Measurements from ENCODE around the gene BCL7A.

Gene BCL7A

DNA sequence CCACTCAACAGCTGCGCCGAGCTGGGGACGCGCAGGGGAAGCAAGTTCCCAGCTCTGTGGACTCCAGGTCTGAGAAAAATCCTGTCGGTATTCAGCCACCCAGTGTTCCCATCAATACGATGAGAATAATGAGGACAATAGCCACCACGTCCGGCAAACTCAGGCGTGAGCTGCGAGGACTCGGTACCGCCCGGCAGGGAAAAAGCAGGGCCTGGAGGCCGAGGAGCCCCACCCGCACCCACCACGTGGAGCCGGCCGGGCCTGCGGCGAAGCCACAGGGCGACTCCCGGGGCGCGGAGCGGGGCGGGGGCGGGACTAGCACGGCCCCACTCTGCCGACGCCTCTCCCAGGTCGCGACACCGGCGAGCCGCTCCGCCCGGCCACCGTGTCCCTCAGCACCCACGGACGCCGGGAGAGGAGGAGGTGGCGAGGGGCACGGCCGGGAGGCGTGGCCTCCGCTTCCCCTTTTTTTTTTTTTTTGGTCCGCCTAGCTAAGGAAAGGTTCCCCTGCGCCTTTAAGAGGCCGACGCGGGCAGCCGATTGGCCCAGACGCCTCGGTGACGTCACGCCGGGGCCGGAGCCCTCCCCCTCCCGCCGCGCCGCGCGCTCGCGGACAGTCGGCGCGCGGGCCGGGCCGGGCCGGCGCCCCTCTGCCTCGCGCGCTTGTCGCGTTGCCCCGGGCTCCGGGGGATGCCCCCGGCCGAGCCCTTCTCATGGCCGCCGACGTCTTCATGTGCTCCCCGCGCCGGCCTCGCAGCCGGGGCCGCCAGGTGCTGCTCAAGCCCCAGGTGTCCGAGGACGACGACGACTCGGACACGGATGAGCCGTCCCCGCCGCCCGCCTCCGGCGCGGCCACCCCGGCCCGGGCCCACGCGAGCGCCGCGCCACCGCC, 56.7 kb downstream of the BCL7A start, which contains the start of gene MLXIP:
Gene MLXIP, plus strand, starts transcription at position 616 of the 892 bp plus-strand sequence. Its CDS starts 98 bp downstream, at position 714.
- H3K27ac ChIP-seq (ENCODE audit: low read length): no peak within 1 kb of the TSS

GRCh38 chr12:122079033-122079531, 57.4 kb downstream of the BCL7A start:
- Histone ChIP-seq H3K27me3 (ENCODE audit: control insufficient read depth, insufficient read depth, low read length) (peaks cover 23% of the 10 kb centered on the region), H3K4me3 (ENCODE audit: low read length) (peak overlapping the region; percentile 54), H3K9me3 (ENCODE audit: control insufficient read depth, low read depth, low read length) (no peaks in the 10 kb centered on the region), H3K36me3 (ENCODE audit: control insufficient read depth, low read depth, low read length) (no peaks in the 10 kb centered on the region), H3K4me1 (ENCODE audit: control insufficient read depth, low read depth, low read length) (peaks cover 11% of the 10 kb centered on the region), H3K9ac (ENCODE audit: low read length) (peak overlapping the region; percentile 2), H3K27ac (ENCODE audit: low read length) (no peak overlapping the region)

More for the DNA sequence above, 56.7 kb downstream of the BCL7A start, which contains the start of gene MLXIP:
- peaks cover 11% of the 10 kb centered on the region for H3K4me1 ChIP-seq (ENCODE audit: control insufficient read depth, low read depth, low read length)
- no peaks in the 10 kb centered on the region for H3K9me3 ChIP-seq (ENCODE audit: control insufficient read depth, low read depth, low read length)
- H3K9ac ChIP-seq (ENCODE audit: low read length): peak within 1 kb of the TSS; percentile 51
- no peaks in the 10 kb centered on the region for H3K36me3 ChIP-seq (ENCODE audit: control insufficient read depth, low read depth, low read length)
- peak within 1 kb of the TSS; percentile 67 for H3K4me3 ChIP-seq (ENCODE audit: low read length)
- H3K27me3 ChIP-seq (ENCODE audit: control insufficient read depth, insufficient read depth, low read length): peaks cover 23% of the 10 kb centered on the region

DNA sequence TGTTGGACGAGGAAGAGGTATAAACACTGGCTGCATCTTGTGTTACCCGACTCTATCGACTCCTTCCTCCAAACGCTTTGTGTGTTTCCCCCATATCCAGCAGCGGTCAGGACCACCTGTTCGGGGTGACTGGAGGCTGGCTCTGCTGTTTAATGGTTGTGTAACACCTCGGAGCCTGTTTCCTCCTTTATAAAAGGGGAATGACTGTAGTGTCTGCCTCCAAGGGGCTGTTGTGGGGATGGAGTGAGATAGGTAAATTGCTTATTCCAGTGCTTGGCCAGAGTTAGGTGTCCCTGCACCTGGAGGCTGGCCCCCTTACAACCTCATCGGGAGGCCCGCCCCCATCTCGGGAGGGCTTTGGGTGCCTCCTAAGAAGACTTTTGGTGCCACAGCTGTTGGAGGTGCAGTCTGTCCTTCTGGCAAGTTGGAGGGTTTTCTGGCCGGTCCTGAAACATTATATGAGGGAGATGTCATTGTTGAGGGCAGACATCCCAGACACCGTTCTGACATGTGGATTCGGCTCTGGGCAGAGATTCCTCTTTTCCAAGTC, 57.9 kb downstream of the BCL7A start:
- peak overlapping the region; percentile 2 for H3K9ac ChIP-seq (ENCODE audit: low read length)
- H3K27me3 ChIP-seq (ENCODE audit: control insufficient read depth, insufficient read depth, low read length): peaks cover 23% of the 10 kb centered on the region
- H3K4me1 ChIP-seq (ENCODE audit: control insufficient read depth, low read depth, low read length): peaks cover 11% of the 10 kb centered on the region
- no peaks in the 10 kb centered on the region for H3K36me3 ChIP-seq (ENCODE audit: control insufficient read depth, low read depth, low read length)
- H3K9me3 ChIP-seq (ENCODE audit: control insufficient read depth, low read depth, low read length): no peaks in the 10 kb centered on the region
- H3K4me3 ChIP-seq (ENCODE audit: low read length): peak overlapping the region; percentile 54
- no peak overlapping the region for H3K27ac ChIP-seq (ENCODE audit: low read length)

DNA sequence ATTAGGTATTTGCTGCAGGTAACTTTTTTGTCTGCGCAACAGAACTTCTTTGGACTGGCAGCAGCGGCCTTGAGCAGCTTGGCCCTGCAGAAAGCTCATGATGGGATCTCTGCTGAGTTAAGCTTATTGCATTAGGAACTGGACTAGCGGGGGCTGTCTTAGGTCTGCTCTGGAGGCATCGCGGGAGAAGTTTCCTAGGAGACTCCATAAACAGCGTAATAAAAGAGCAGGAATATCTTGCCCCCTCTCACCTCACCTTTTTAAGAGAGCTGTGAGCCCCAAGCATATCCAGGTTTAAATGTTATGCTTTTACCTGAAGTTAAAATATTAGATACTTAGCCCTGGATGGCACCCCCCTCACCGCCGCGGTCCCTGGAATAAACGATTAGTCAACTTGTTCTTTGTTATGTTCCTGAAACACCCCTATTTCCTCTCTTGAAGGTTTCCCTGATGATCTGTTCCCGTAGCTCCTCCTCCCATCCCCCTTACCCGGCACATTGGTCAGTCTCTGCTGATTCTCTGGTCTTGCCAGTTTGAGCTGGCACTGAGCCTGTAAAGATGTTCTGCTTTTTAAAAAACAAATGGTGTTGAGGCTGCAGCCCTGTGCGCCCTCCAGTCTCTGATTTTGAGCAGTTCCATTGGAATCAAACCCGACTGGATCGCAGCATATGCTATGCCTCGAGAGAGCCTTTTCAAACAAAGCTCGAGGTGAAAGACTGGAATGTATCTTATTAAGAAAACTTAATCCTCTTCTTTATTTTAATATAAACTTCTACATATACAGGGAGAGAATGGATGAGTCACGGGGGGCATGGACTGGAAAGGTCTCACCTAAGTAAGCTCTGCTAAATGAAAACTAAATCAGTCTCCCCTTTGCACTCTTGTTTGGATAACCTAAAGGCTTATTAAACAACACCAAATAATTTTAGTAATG, 58.7 kb downstream of the BCL7A start:
- Histone ChIP-seq H3K27ac (ENCODE audit: low read length) (no peak overlapping the region), H3K27me3 (ENCODE audit: control insufficient read depth, insufficient read depth, low read length) (peaks cover 23% of the 10 kb centered on the region), H3K36me3 (ENCODE audit: control insufficient read depth, low read depth, low read length) (no peaks in the 10 kb centered on the region), H3K4me3 (ENCODE audit: low read length) (peak overlapping the region; percentile 54), H3K9ac (ENCODE audit: low read length) (peak overlapping the region; percentile 2), H3K4me1 (ENCODE audit: control insufficient read depth, low read depth, low read length) (peaks cover 11% of the 10 kb centered on the region), H3K9me3 (ENCODE audit: control insufficient read depth, low read depth, low read length) (no peaks in the 10 kb centered on the region)

DNA sequence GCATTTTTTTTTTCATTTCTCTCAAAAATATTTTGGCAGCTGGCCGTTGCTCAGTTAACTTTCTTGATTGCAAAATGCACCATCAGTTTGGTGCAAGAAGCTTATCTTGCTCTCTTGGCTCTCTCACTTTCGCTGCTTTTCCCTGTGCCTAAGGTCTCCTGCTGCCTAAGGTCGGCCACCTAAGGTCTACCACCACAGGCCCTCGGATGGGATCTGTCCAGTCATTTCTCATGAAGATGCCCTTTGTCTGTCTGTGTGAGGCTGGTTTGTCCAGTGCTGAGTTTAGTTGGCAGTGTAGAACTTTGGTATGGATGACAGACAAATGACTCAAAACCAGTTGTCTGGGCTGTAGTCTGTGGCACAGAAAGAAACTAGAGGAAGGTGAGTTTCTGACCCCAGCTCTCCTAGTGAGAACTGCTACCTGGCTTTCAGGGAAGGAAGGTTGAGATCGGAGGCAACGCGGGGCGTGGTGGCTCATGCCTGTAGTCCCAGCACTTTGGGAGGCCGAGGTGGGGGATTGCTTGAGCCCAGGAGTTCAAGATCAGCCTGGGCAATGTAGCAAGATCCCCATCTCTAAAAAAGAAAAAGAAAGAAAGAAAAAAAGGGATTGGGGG, 59.5 kb downstream of the BCL7A start:
- peaks cover 4% of the 10 kb centered on the region for H3K36me3 ChIP-seq (ENCODE audit: control insufficient read depth, low read depth, low read length)
- no peak overlapping the region for H3K27ac ChIP-seq (ENCODE audit: low read length)
- no peaks in the 10 kb centered on the region for H3K9me3 ChIP-seq (ENCODE audit: control insufficient read depth, low read depth, low read length)
- no peak overlapping the region for H3K4me3 ChIP-seq (ENCODE audit: low read length)
- peaks cover 11% of the 10 kb centered on the region for H3K4me1 ChIP-seq (ENCODE audit: control insufficient read depth, low read depth, low read length)
- no peak overlapping the region for H3K9ac ChIP-seq (ENCODE audit: low read length)
- H3K27me3 ChIP-seq (ENCODE audit: control insufficient read depth, insufficient read depth, low read length): peaks cover 23% of the 10 kb centered on the region

- no peak overlapping the region for H3K27ac ChIP-seq (ENCODE audit: low read length)
- no peak overlapping the region for H3K4me3 ChIP-seq (ENCODE audit: low read length)
- H3K27me3 ChIP-seq (ENCODE audit: control insufficient read depth, insufficient read depth, low read length): peaks cover 23% of the 10 kb centered on the region
- peaks cover 11% of the 10 kb centered on the region for H3K4me1 ChIP-seq (ENCODE audit: control insufficient read depth, low read depth, low read length)
- H3K9me3 ChIP-seq (ENCODE audit: control insufficient read depth, low read depth, low read length): no peaks in the 10 kb centered on the region
- H3K36me3 ChIP-seq (ENCODE audit: control insufficient read depth, low read depth, low read length): peaks cover 4% of the 10 kb centered on the region
- no peak overlapping the region for H3K9ac ChIP-seq (ENCODE audit: low read length)
Observed at GRCh38 chr12:122081697-122082221, 60.1 kb downstream of the BCL7A start.

- Histone ChIP-seq H3K9ac (ENCODE audit: low read length) (no peak overlapping the region), H3K27me3 (ENCODE audit: control insufficient read depth, insufficient read depth, low read length) (peaks cover 16% of the 10 kb centered on the region), H3K4me1 (ENCODE audit: control insufficient read depth, low read depth, low read length) (peaks cover 11% of the 10 kb centered on the region), H3K4me3 (ENCODE audit: low read length) (no peak overlapping the region), H3K36me3 (ENCODE audit: control insufficient read depth, low read depth, low read length) (peaks cover 4% of the 10 kb centered on the region), H3K9me3 (ENCODE audit: control insufficient read depth, low read depth, low read length) (no peaks in the 10 kb centered on the region), H3K27ac (ENCODE audit: low read length) (no peak overlapping the region)
Observed at GRCh38 chr12:122082621-122083356, 61.1 kb downstream of the BCL7A start.

GRCh38 chr12:122084857-122085405, 63.2 kb downstream of the BCL7A start:
- H3K4me1 ChIP-seq (ENCODE audit: control insufficient read depth, low read depth, low read length): peaks cover 9% of the 10 kb centered on the region
- no peak overlapping the region for H3K9ac ChIP-seq (ENCODE audit: low read length)
- no peak overlapping the region for H3K27ac ChIP-seq (ENCODE audit: low read length)
- no peaks in the 10 kb centered on the region for H3K9me3 ChIP-seq (ENCODE audit: control insufficient read depth, low read depth, low read length)
- H3K4me3 ChIP-seq (ENCODE audit: low read length): no peak overlapping the region
- peaks cover 4% of the 10 kb centered on the region for H3K36me3 ChIP-seq (ENCODE audit: control insufficient read depth, low read depth, low read length)
- peaks cover 4% of the 10 kb centered on the region for H3K27me3 ChIP-seq (ENCODE audit: control insufficient read depth, insufficient read depth, low read length)

DNA sequence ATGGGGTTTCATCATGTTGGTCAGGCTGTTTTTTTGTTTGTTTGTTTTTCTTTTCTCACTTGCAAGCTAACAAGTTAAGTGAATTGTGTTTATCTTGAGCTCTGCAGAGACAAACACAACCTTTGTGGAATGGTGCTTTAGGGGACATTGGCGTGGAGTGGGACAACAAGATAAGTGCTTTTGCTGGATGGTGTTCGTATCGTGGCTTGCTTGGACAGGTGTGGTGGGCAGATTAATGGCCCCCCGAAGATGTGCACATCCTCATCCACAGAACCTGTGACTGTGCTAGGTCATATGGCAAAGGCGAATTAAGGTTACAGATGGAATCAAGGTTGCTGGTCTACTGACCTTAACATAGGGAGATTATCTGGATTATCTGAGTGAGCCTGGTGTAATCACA, 63.9 kb downstream of the BCL7A start:
- Histone ChIP-seq H3K27me3 (ENCODE audit: control insufficient read depth, insufficient read depth, low read length) (no peaks in the 10 kb centered on the region), H3K27ac (ENCODE audit: low read length) (no peak overlapping the region), H3K9ac (ENCODE audit: low read length) (no peak overlapping the region), H3K36me3 (ENCODE audit: control insufficient read depth, low read depth, low read length) (peaks cover 4% of the 10 kb centered on the region), H3K9me3 (ENCODE audit: control insufficient read depth, low read depth, low read length) (no peaks in the 10 kb centered on the region), H3K4me1 (ENCODE audit: control insufficient read depth, low read depth, low read length) (peaks cover 3% of the 10 kb centered on the region), H3K4me3 (ENCODE audit: low read length) (no peak overlapping the region)

DNA sequence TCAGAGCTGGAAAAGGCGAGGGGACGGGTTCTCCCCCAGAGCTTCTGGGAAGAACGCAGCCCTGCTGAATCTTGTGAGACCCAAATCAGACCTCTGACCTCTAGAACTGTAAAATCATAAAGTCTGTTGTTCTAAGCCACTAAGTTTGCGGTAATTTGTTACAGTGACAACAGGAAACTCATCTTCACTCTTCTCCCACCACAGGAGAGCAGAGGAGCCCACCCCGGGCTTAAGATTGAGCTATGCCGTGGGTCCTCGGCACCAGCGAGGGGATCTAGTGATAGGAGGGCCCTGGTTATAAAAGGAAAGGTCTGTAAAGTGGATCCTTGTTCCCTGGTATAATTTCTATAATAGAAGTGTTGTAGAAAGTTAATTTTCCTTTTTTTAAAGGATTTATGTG, 64.4 kb downstream of the BCL7A start:
- H3K27me3 ChIP-seq (ENCODE audit: control insufficient read depth, insufficient read depth, low read length): no peaks in the 10 kb centered on the region
- no peak overlapping the region for H3K4me3 ChIP-seq (ENCODE audit: low read length)
- no peak overlapping the region for H3K9ac ChIP-seq (ENCODE audit: low read length)
- H3K27ac ChIP-seq (ENCODE audit: low read length): no peak overlapping the region
- peaks cover 4% of the 10 kb centered on the region for H3K36me3 ChIP-seq (ENCODE audit: control insufficient read depth, low read depth, low read length)
- no peaks in the 10 kb centered on the region for H3K9me3 ChIP-seq (ENCODE audit: control insufficient read depth, low read depth, low read length)
- H3K4me1 ChIP-seq (ENCODE audit: control insufficient read depth, low read depth, low read length): peaks cover 3% of the 10 kb centered on the region
